NCI-H2081 (cell line): ENCODE measurements around the gene GPR146.
A peak's percentile ranks its signal among the peaks of the same experiment; 100 is the strongest.
"Not testable (repeated sequence)": the region's sequence is repeated elsewhere in the genome, so short reads cannot be mapped to it uniquely, and the experiment has no call there.

Source experiments
- DNase-seq, 2 experiments: peaks; one replicate each; lab custom pipeline; 2025; lab: John Stamatoyannopoulos, UW

Gene GPR146

GRCh38 chr7:1058311-1058710, 14.0 kb downstream of the GPR146 start:
- no peak for DNase-seq

GRCh38 chr7:1058821-1059199, 14.5 kb downstream of the GPR146 start:
- DNase-seq = no peak

GRCh38 chr7:1059200-1060091, 15.1 kb downstream of the GPR146 start:
- no peak for DNase-seq

GRCh38 chr7:1060315-1061072, 16.1 kb downstream of the GPR146 start:
- DNase-seq = no peak

- DNase-seq = no peak
Observed at GRCh38 chr7:1061180-1061579, 16.8 kb downstream of the GPR146 start.

- DNase-seq = no peak
Observed at GRCh38 chr7:1062296-1063294, 18.2 kb downstream of the GPR146 start.

GRCh38 chr7:1063361-1063760, 19.0 kb downstream of the GPR146 start:
- DNase-seq = no peak

GRCh38 chr7:1064581-1064980, 20.2 kb downstream of the GPR146 start:
- no peak for DNase-seq

GRCh38 chr7:1065263-1065584, 20.9 kb downstream of the GPR146 start:
- no peak for DNase-seq

- peak in 1 of 2 experiments; percentile 16 for DNase-seq
Observed at GRCh38 chr7:1065585-1066241, 21.4 kb downstream of the GPR146 start.

GRCh38 chr7:1066242-1066588, 21.9 kb downstream of the GPR146 start:
- no peak for DNase-seq

- DNase-seq = no peak
Observed at GRCh38 chr7:1068013-1068412, 23.7 kb downstream of the GPR146 start.

- DNase-seq = no peak
Observed at GRCh38 chr7:1068619-1069018, 24.3 kb downstream of the GPR146 start.

- DNase-seq = no peak
Observed at GRCh38 chr7:1070544-1071011, 26.2 kb downstream of the GPR146 start.

- no peak for DNase-seq
Observed at GRCh38 chr7:1071731-1072254, 27.4 kb downstream of the GPR146 start.

- no peak for DNase-seq
Observed at GRCh38 chr7:1073142-1073977, 29.0 kb downstream of the GPR146 start.

- not testable (repeated sequence) for DNase-seq
Observed at GRCh38 chr7:1074018-1074417, 29.7 kb downstream of the GPR146 start.

- no peak for DNase-seq
Observed at GRCh38 chr7:1074593-1075431, 30.5 kb downstream of the GPR146 start.
